Fibroblast of villous mesenchyme (primary cell): ENCODE results near the gene TTC7B. TPM values are rescaled to one million over a fixed set of nuclear protein-coding genes. Genes with fewer than 3 reads are reported as not detected.

Source experiments
- DNase-seq: peaks from one replicate; pipeline ENCODE4 v3.0.0-alpha.2; 2010; ENCODE audit warnings: low read depth
- H3K4me3 ChIP-seq: 2 replicates; pipeline ENCODE4 v1.5.1; 2011; ENCODE audit warnings: low read depth, mild to moderate bottlenecking, low read length
- CTCF ChIP-seq: IDR thresholded peaks from 2 replicates; pipeline ENCODE4 v1.5.1; 2012; ENCODE audit warnings: low read depth, mild to moderate bottlenecking, low read length; ENCODE audit not compliant: insufficient read depth
- total RNA-seq: library from RNA; depleted of rRNA; stranded (reverse); fragments of >200 nt; gene quantifications from 2 replicates; pipeline ENCODE4 v1.2.3, GENCODE V29; 2012

The TTC7B gene
- total RNA-seq, 1 donor: 16.8 TPM

- H3K4me3 ChIP-seq: no peak overlapping the region
- DNase-seq: no peak
- no peak for TF ChIP-seq CTCF
Observed at GRCh38 chr14:90539496-90539775, 276.8 kb downstream of the TTC7B start.

GRCh38 chr14:90538716-90539495, 277.3 kb downstream of the TTC7B start:
- TF ChIP-seq CTCF: no peak
- no peak overlapping the region for H3K4me3 ChIP-seq
- no peak for DNase-seq

GRCh38 chr14:90538095-90538494, 278.1 kb downstream of the TTC7B start:
- no peak for TF ChIP-seq CTCF
- DNase-seq: no peak
- H3K4me3 ChIP-seq: no peak overlapping the region

GRCh38 chr14:90536511-90537191, 279.6 kb downstream of the TTC7B start:
- H3K4me3 ChIP-seq: no peak overlapping the region
- no peak for DNase-seq
- no peak for TF ChIP-seq CTCF

- no peak for TF ChIP-seq CTCF
- peak; percentile 20 for DNase-seq
- no peak overlapping the region for H3K4me3 ChIP-seq
Observed at GRCh38 chr14:90536092-90536491, 280.1 kb downstream of the TTC7B start.

GRCh38 chr14:90535556-90536090, 280.6 kb downstream of the TTC7B start:
- H3K4me3 ChIP-seq: no peak overlapping the region
- no peak for TF ChIP-seq CTCF
- no peak for DNase-seq
